T47D (cell line): Measurements from ENCODE around the gene PLXNA3.
A peak's percentile ranks its signal among the peaks of the same experiment; 100 is the strongest.

ENCODE experiments used
- DNase-seq, 2 experiments: peaks; one replicate each; pipeline versions ENCODE4 v3.0.0 to v3.0.0-alpha.2; 2011 to 2012; ENCODE audit warnings: low read depth in 1 of 2, low spot score in 1 of 2
- JUND ChIP-seq: IDR thresholded peaks from 2 replicates; pipeline ENCODE4 v1.6.1; 2012; ENCODE audit warnings: low read depth
- in situ Hi-C: cut with HindIII; loops from 2 replicates; pipeline ENCODE4 v1.10.0; 2016; ENCODE audit warnings: low sequenced_read_pairs, low pct_unique_long_range_greater_than_20kb

PLXNA3 gene

GRCh38 chrX:154508384-154508745 is 50.3 kb downstream of the PLXNA3 start:
- DNase-seq, result no peak
- no peak for TF ChIP-seq JUND
- in situ Hi-C loops, result no loop called here

- TF ChIP-seq JUND, result no peak
- in situ Hi-C loops, result no loop called here
Measured at GRCh38 chrX:154509455-154509854, 51.4 kb downstream of the PLXNA3 start.

GRCh38 chrX:154511761-154512160 is 53.7 kb downstream of the PLXNA3 start:
- DNase-seq, result no peak
- TF ChIP-seq JUND, result no peak
- in situ Hi-C loops, result no loop called here

More at GRCh38 chrX:154509455-154509854, 51.4 kb downstream of the PLXNA3 start:
- DNase-seq, result no peak

GRCh38 chrX:154512879-154513553 is 54.9 kb downstream of the PLXNA3 start:
- no peak for TF ChIP-seq JUND
- no peak for DNase-seq
- in situ Hi-C loops, result no loop called here

- no peak for TF ChIP-seq JUND
- in situ Hi-C loops, result no loop called here
- no peak for DNase-seq
Measured at GRCh38 chrX:154513716-154514115, 55.6 kb downstream of the PLXNA3 start.

- peak in 1 of 2 experiments; percentile 36 for DNase-seq
- in situ Hi-C loops, result no loop called here
- TF ChIP-seq JUND, result no peak
Measured at GRCh38 chrX:154515090-154515965, 57.2 kb downstream of the PLXNA3 start.

GRCh38 chrX:154515966-154516655 is 58.0 kb downstream of the PLXNA3 start, which contains the start of gene FAM3A:
FAM3A (minus strand) TSS chrX:154516232; CDS start chrX:154515772, 460 bp downstream.
- in situ Hi-C loops, result no loop called here
- TF ChIP-seq JUND, result no peak
- DNase-seq, result peak in 1 of 2 experiments; percentile 86

- in situ Hi-C loops, result no loop called here
- TF ChIP-seq JUND, result no peak
- no peak for DNase-seq
Measured at GRCh38 chrX:154516656-154517100, 58.6 kb downstream of the PLXNA3 start.

GRCh38 chrX:154517101-154517781 is 59.2 kb downstream of the PLXNA3 start:
- in situ Hi-C loops, result no loop called here
- DNase-seq, result no peak
- TF ChIP-seq JUND, result no peak

GRCh38 chrX:154519389-154519788 is 61.3 kb downstream of the PLXNA3 start:
- no peak for DNase-seq
- in situ Hi-C loops, result no loop called here
- no peak for TF ChIP-seq JUND

- DNase-seq, result peak in 1 of 2 experiments; percentile 56
- in situ Hi-C loops, result no loop called here
- no peak for TF ChIP-seq JUND
Measured at GRCh38 chrX:154525606-154526490, 67.8 kb downstream of the PLXNA3 start.
